ENCODE measurements around the gene CCL8.

The CCL8 gene

DNA sequence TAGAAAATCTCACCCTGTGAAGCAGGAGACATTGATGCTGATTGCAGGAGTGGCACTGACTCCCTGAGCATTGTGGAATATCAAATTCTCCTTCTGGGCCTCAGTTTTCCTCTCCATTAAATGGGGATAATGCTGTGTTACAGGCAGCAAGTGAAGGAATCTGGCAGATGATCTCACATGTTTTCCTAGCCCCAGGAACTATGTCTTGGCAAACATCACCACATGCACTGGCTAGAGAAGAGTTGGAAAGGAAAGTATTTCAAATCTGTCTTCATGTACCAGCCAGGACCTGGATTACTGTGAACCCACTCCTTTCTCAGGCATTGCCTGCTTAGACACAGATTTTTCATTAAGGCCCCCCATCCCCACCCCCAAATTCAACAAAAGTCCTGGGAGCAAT is 13.6 kb upstream of the CCL8 start:
- Histone ChIP-seq H3K4me3 (ENCODE audit: low read length in 2 of 2) (no peak overlapping the region), H2BK12ac (ENCODE audit: low read length) (no peak overlapping the region), H2BK120ac (ENCODE audit: low read depth, low read length) (no peak overlapping the region), H3K23ac (ENCODE audit: low read depth, low read length, poor library complexity) (no peak overlapping the region), H3K27me3 (ENCODE audit: control insufficient read depth in 3 of 3, insufficient read depth in 3 of 3, low read depth in 1 of 3, low read length in 3 of 3) (no peaks in the 10 kb centered on the region), H2BK5ac (ENCODE audit: low read length) (no peak overlapping the region), H3K4me1 (ENCODE audit: control insufficient read depth in 2 of 2, insufficient read depth in 1 of 2, low read depth in 1 of 2, low read length in 2 of 2) (no peaks in the 10 kb centered on the region), H3K18ac (ENCODE audit: low read length) (no peak overlapping the region), H2BK15ac (ENCODE audit: low read length) (no peak overlapping the region), H3K36me3 (replicated peaks in 1 of 2; ENCODE audit: control insufficient read depth in 2 of 2, insufficient read depth in 2 of 2, low read length in 2 of 2) (no peaks in the 10 kb centered on the region), H3K9ac (ENCODE audit: low read depth, low read length, poor library complexity) (no peak overlapping the region), H2AK5ac (ENCODE audit: low read depth, low read length) (no peak overlapping the region), H3K27ac (replicated peaks; ENCODE audit: low read length) (no peak overlapping the region), H3K79me1 (ENCODE audit: low read depth, low read length) (no peaks in the 10 kb centered on the region), H4K91ac (ENCODE audit: low read depth, low read length, poor library complexity) (no peak overlapping the region), H4K8ac (ENCODE audit: low read depth, low read length) (no peak overlapping the region), H3K4ac (ENCODE audit: low read length) (no peak overlapping the region), H3K14ac (ENCODE audit: low read length) (no peak overlapping the region), H3K4me2 (ENCODE audit: insufficient read depth, low read length, poor library complexity, severe bottlenecking) (no peak overlapping the region), H2AFZ (ENCODE audit: low read length) (no peak overlapping the region), H3K9me3 (replicated peaks in 1 of 2; ENCODE audit: control insufficient read depth in 2 of 2, insufficient read depth in 1 of 2, low read depth in 1 of 2, low read length in 2 of 2) (no peaks in the 10 kb centered on the region)
- DNase-seq (ENCODE audit: low spot score) = no peak

DNA sequence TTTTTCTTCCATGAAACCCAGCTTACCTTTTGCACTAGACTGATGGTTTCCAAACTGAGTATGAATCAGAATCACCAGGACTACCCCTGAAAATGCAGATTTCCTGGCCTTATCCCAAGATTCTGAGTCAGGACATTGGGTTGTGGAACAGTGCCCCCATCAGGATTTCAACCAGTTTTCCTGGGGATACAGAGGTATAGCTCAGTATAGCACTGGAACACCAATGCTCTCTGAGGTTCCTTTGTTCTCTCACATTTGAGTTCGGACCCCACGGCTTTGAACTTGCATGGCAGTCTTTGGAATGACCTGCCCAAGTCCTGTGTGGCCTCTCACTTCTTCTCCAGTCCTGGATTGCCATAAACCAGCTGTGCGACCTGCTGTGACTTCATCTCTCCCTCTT is 12.8 kb upstream of the CCL8 start:
- H3K27me3 ChIP-seq (ENCODE audit: control insufficient read depth in 3 of 3, insufficient read depth in 3 of 3, low read depth in 1 of 3, low read length in 3 of 3) = no peaks in the 10 kb centered on the region
- H2AFZ ChIP-seq (ENCODE audit: low read length) = no peak overlapping the region
- H3K14ac ChIP-seq (ENCODE audit: low read length) = no peak overlapping the region
- H3K36me3 ChIP-seq (replicated peaks in 1 of 2; ENCODE audit: control insufficient read depth in 2 of 2, insufficient read depth in 2 of 2, low read length in 2 of 2) = no peaks in the 10 kb centered on the region
- H3K18ac ChIP-seq (ENCODE audit: low read length) = no peak overlapping the region
- H3K4ac ChIP-seq (ENCODE audit: low read length) = no peak overlapping the region
- no peaks in the 10 kb centered on the region for H3K9me3 ChIP-seq (replicated peaks in 1 of 2; ENCODE audit: control insufficient read depth in 2 of 2, insufficient read depth in 1 of 2, low read depth in 1 of 2, low read length in 2 of 2)
- no peak for DNase-seq (ENCODE audit: low spot score)
- H3K4me1 ChIP-seq (ENCODE audit: control insufficient read depth in 2 of 2, insufficient read depth in 1 of 2, low read depth in 1 of 2, low read length in 2 of 2) = no peaks in the 10 kb centered on the region
- H2BK15ac ChIP-seq (ENCODE audit: low read length) = no peak overlapping the region
- H4K91ac ChIP-seq (ENCODE audit: low read depth, low read length, poor library complexity) = no peak overlapping the region
- H3K79me1 ChIP-seq (ENCODE audit: low read depth, low read length) = no peaks in the 10 kb centered on the region
- H3K9ac ChIP-seq (ENCODE audit: low read depth, low read length, poor library complexity) = no peak overlapping the region
- H2AK5ac ChIP-seq (ENCODE audit: low read depth, low read length) = no peak overlapping the region
- no peak overlapping the region for H2BK5ac ChIP-seq (ENCODE audit: low read length)
- no peak overlapping the region for H3K4me3 ChIP-seq (ENCODE audit: low read length in 2 of 2)
- no peak overlapping the region for H3K4me2 ChIP-seq (ENCODE audit: insufficient read depth, low read length, poor library complexity, severe bottlenecking)
- H3K27ac ChIP-seq (replicated peaks; ENCODE audit: low read length) = no peak overlapping the region
- H3K23ac ChIP-seq (ENCODE audit: low read depth, low read length, poor library complexity) = no peak overlapping the region
- H2BK120ac ChIP-seq (ENCODE audit: low read depth, low read length) = no peak overlapping the region
- no CpG with 5 or more reads among the region's 3 CpGs for WGBS, 2 donors (ENCODE audit: extremely low coverage in 2 of 2, insufficient read length in 2 of 2, insufficient replicate concordance in 1 of 2)
- no peak overlapping the region for H2BK12ac ChIP-seq (ENCODE audit: low read length)
- no peak overlapping the region for H4K8ac ChIP-seq (ENCODE audit: low read depth, low read length)

DNA sequence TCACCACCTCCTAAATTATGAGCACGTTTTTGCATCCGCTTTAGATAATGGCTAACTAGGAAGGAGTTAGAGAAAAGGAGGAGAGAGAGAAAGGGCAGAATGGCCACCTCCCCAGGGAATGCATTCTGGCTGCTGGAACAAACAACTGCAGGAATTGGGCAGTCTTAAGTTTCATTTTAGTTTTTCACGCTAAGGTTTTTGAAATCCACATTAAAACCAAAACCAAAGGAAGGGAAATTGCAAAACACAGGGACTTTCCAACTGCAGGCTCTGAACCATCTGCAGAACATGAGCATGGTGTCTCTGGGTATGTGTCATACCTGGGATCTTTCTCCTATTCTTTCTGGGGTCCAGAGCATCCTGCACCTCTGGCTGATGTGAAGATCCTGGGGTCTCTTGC is 12.1 kb upstream of the CCL8 start:
- H2AFZ ChIP-seq (ENCODE audit: low read length) = no peak overlapping the region
- DNase-seq (ENCODE audit: low spot score) = no peak
- no peaks in the 10 kb centered on the region for H3K9me3 ChIP-seq (replicated peaks in 1 of 2; ENCODE audit: control insufficient read depth in 2 of 2, insufficient read depth in 1 of 2, low read depth in 1 of 2, low read length in 2 of 2)
- no peak overlapping the region for H3K18ac ChIP-seq (ENCODE audit: low read length)
- no peak overlapping the region for H2BK120ac ChIP-seq (ENCODE audit: low read depth, low read length)
- no peak overlapping the region for H2AK5ac ChIP-seq (ENCODE audit: low read depth, low read length)
- H3K27me3 ChIP-seq (ENCODE audit: control insufficient read depth in 3 of 3, insufficient read depth in 3 of 3, low read depth in 1 of 3, low read length in 3 of 3) = no peaks in the 10 kb centered on the region
- no peak overlapping the region for H3K4me3 ChIP-seq (ENCODE audit: low read length in 2 of 2)
- H4K91ac ChIP-seq (ENCODE audit: low read depth, low read length, poor library complexity) = no peak overlapping the region
- no CpG with 5 or more reads among the region's 3 CpGs for WGBS, 2 donors (ENCODE audit: extremely low coverage in 2 of 2, insufficient read length in 2 of 2, insufficient replicate concordance in 1 of 2)
- no peaks in the 10 kb centered on the region for H3K4me1 ChIP-seq (ENCODE audit: control insufficient read depth in 2 of 2, insufficient read depth in 1 of 2, low read depth in 1 of 2, low read length in 2 of 2)
- no peak overlapping the region for H3K9ac ChIP-seq (ENCODE audit: low read depth, low read length, poor library complexity)
- no peak overlapping the region for H2BK15ac ChIP-seq (ENCODE audit: low read length)
- no peak overlapping the region for H2BK12ac ChIP-seq (ENCODE audit: low read length)
- H3K23ac ChIP-seq (ENCODE audit: low read depth, low read length, poor library complexity) = no peak overlapping the region
- no peak overlapping the region for H3K14ac ChIP-seq (ENCODE audit: low read length)
- H3K27ac ChIP-seq (replicated peaks; ENCODE audit: low read length) = no peak overlapping the region
- H3K4me2 ChIP-seq (ENCODE audit: insufficient read depth, low read length, poor library complexity, severe bottlenecking) = no peak overlapping the region
- no peak overlapping the region for H4K8ac ChIP-seq (ENCODE audit: low read depth, low read length)
- no peaks in the 10 kb centered on the region for H3K79me1 ChIP-seq (ENCODE audit: low read depth, low read length)
- no peak overlapping the region for H2BK5ac ChIP-seq (ENCODE audit: low read length)
- H3K36me3 ChIP-seq (replicated peaks in 1 of 2; ENCODE audit: control insufficient read depth in 2 of 2, insufficient read depth in 2 of 2, low read length in 2 of 2) = no peaks in the 10 kb centered on the region
- no peak overlapping the region for H3K4ac ChIP-seq (ENCODE audit: low read length)

- Histone ChIP-seq H3K14ac (ENCODE audit: low read length) (no peak overlapping the region), H3K9ac (ENCODE audit: low read depth, low read length, poor library complexity) (no peak overlapping the region), H3K4ac (ENCODE audit: low read length) (no peak overlapping the region), H3K23ac (ENCODE audit: low read depth, low read length, poor library complexity) (no peak overlapping the region), H4K91ac (ENCODE audit: low read depth, low read length, poor library complexity) (no peak overlapping the region), H3K27me3 (ENCODE audit: control insufficient read depth in 3 of 3, insufficient read depth in 3 of 3, low read depth in 1 of 3, low read length in 3 of 3) (no peaks in the 10 kb centered on the region), H3K4me1 (ENCODE audit: control insufficient read depth in 2 of 2, insufficient read depth in 1 of 2, low read depth in 1 of 2, low read length in 2 of 2) (no peaks in the 10 kb centered on the region), H2AK5ac (ENCODE audit: low read depth, low read length) (no peak overlapping the region), H2BK5ac (ENCODE audit: low read length) (no peak overlapping the region), H3K18ac (ENCODE audit: low read length) (no peak overlapping the region), H2BK15ac (ENCODE audit: low read length) (no peak overlapping the region), H2BK12ac (ENCODE audit: low read length) (no peak overlapping the region), H3K36me3 (replicated peaks in 1 of 2; ENCODE audit: control insufficient read depth in 2 of 2, insufficient read depth in 2 of 2, low read length in 2 of 2) (no peaks in the 10 kb centered on the region), H3K9me3 (replicated peaks in 1 of 2; ENCODE audit: control insufficient read depth in 2 of 2, insufficient read depth in 1 of 2, low read depth in 1 of 2, low read length in 2 of 2) (no peaks in the 10 kb centered on the region), H2BK120ac (ENCODE audit: low read depth, low read length) (no peak overlapping the region), H4K8ac (ENCODE audit: low read depth, low read length) (no peak overlapping the region), H3K4me2 (ENCODE audit: insufficient read depth, low read length, poor library complexity, severe bottlenecking) (no peak overlapping the region), H2AFZ (ENCODE audit: low read length) (no peak overlapping the region), H3K27ac (replicated peaks; ENCODE audit: low read length) (no peak overlapping the region), H3K4me3 (ENCODE audit: low read length in 2 of 2) (no peak overlapping the region), H3K79me1 (ENCODE audit: low read depth, low read length) (no peaks in the 10 kb centered on the region)
- no peak for DNase-seq (ENCODE audit: low spot score)
These were observed 10.9 kb upstream of the CCL8 start for GRCh38 chr17:34308371-34308770.
